ENCODE results near the gene RAP1GAP. TPM values are rescaled to one million over a fixed set of nuclear protein-coding genes. Genes with fewer than 3 reads are reported as not detected.

RAP1GAP gene
- total and polyA plus RNA-seq, 4 donors: 5.6 to 64.7 (median 28.0) TPM

DNA sequence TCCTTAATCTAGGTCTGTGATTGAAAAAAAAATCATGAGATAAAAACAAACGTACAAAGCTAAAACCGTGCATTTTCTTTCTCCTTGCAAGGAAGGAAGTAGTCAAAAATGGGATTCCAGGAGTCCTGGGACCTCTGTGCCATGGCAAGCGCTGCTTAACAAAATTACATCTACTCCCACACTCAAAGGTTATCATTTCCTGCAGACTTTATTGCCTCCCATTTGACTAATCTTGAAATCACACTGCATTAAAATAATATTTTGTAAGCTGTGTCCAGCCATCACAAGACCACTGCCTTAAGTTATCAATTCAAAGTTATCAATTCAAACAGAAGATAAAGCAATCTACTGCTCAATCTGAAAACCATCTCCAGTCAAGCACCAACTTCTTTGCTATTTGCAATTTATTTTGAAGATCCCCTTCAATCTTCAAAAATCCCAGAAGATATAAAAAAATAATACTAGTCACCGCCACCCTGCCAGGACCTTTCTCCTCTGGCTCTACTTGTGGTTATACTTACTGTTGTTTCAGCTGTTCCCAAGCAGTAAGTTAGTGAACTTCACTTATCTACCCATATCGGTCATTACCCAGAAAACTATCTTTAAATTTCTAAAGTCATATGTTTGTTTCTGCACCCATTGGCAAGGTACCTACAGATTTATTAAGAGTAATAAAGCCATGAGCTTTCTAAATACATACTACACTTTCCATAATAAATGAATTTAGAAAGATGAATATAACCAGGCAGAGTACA lies 38.1 kb upstream of the RAP1GAP start:
- DNase-seq (no peak), ATAC-seq (ENCODE audit: insufficient read depth, low FRiP score) (no peak)
- H3K4me1 ChIP-seq (ENCODE audit: control insufficient read depth in 5 of 5, insufficient read depth in 5 of 5, low read length in 5 of 5): peaks cover 0 to 3% (median 0%) of the 10 kb centered on the region in 5 donors
- H3K27me3 ChIP-seq (ENCODE audit: control insufficient read depth in 3 of 3, insufficient read depth in 3 of 3, low read length in 2 of 3): no peaks in the 10 kb centered on the region
- H3K4me3 ChIP-seq: no peak overlapping the region
- WGBS, 2 donors: 71 to 75% methylated on average over 5 of the region's 5 CpGs
- H3K36me3 ChIP-seq (ENCODE audit: control insufficient read depth in 4 of 4, insufficient read depth in 4 of 4, low read length in 4 of 4): peaks cover 15 to 44% (median 32%) of the 10 kb centered on the region in 4 donors
- no peak overlapping the region for H3K27ac ChIP-seq (ENCODE audit: low read depth in 1 of 2, low read length in 1 of 2)
- H3K9me3 ChIP-seq (ENCODE audit: control insufficient read depth in 4 of 4, insufficient read depth in 3 of 4, low read length in 3 of 4): no peaks in the 10 kb centered on the region
- H3K9ac ChIP-seq (ENCODE audit: insufficient read depth in 1 of 2, low read length in 2 of 2): no peak overlapping the region
- TF ChIP-seq, protein P1, sequence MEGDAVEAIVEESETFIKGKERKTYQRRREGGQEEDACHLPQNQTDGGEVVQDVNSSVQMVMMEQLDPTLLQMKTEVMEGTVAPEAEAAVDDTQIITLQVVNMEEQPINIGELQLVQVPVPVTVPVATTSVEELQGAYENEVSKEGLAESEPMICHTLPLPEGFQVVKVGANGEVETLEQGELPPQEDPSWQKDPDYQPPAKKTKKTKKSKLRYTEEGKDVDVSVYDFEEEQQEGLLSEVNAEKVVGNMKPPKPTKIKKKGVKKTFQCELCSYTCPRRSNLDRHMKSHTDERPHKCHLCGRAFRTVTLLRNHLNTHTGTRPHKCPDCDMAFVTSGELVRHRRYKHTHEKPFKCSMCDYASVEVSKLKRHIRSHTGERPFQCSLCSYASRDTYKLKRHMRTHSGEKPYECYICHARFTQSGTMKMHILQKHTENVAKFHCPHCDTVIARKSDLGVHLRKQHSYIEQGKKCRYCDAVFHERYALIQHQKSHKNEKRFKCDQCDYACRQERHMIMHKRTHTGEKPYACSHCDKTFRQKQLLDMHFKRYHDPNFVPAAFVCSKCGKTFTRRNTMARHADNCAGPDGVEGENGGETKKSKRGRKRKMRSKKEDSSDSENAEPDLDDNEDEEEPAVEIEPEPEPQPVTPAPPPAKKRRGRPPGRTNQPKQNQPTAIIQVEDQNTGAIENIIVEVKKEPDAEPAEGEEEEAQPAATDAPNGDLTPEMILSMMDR (IDR thresholded peaks at IDR 0.05; ENCODE audit: control extremely low read depth, extremely low read depth): no peak

DNA sequence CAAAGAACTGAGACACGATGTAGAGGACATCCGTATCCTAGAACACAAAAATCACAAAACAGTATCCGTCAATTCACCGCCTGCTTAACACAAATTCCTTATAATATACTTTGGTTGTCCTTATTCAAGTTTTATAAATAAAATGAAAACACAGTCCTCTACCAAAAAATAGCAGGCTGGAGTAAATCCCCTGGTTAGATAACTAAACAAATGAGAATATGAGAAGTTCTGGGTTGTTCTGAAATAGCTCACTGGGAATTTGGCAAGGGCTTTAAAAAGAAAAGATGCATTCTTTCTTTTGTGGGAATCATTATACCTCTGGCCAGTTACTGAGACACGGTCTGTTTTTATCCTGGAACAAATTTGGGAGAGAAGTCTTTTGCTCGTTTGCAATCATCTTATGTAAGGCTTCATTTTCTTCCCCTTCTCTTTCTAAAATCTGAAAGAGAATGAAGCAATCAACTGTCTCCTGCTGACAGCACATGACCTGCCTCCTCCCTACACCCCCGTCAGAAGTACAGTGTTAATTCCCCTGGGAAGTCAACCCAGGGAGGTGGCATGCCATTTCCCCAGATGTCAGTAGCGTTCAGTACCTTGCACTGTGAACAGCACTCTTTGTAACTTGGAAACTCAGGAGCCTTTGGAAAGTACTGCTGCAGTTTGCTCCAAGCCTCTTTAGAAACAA lies 37.1 kb upstream of the RAP1GAP start:
- Histone ChIP-seq H3K27me3 (ENCODE audit: control insufficient read depth in 3 of 3, insufficient read depth in 3 of 3, low read length in 2 of 3) (no peaks in the 10 kb centered on the region), H3K9me3 (ENCODE audit: control insufficient read depth in 4 of 4, insufficient read depth in 3 of 4, low read length in 3 of 4) (no peaks in the 10 kb centered on the region), H3K27ac (ENCODE audit: low read depth in 1 of 2, low read length in 1 of 2) (no peak overlapping the region), H3K4me3 (no peak overlapping the region), H3K4me1 (ENCODE audit: control insufficient read depth in 5 of 5, insufficient read depth in 5 of 5, low read length in 5 of 5) (peaks cover 0 to 3% (median 0%) of the 10 kb centered on the region in 5 donors), H3K9ac (ENCODE audit: insufficient read depth in 1 of 2, low read length in 2 of 2) (no peak overlapping the region), H3K36me3 (ENCODE audit: control insufficient read depth in 4 of 4, insufficient read depth in 4 of 4, low read length in 4 of 4) (peaks cover 14 to 48% (median 32%) of the 10 kb centered on the region in 4 donors)
- DNase-seq (no peak), ATAC-seq (ENCODE audit: insufficient read depth, low FRiP score) (no peak)
- WGBS, 2 donors: 64 to 74% methylated on average over 8 of the region's 8 CpGs
- TF ChIP-seq, protein P1 (IDR thresholded peaks at IDR 0.05; ENCODE audit: control extremely low read depth, extremely low read depth): no peak

DNA sequence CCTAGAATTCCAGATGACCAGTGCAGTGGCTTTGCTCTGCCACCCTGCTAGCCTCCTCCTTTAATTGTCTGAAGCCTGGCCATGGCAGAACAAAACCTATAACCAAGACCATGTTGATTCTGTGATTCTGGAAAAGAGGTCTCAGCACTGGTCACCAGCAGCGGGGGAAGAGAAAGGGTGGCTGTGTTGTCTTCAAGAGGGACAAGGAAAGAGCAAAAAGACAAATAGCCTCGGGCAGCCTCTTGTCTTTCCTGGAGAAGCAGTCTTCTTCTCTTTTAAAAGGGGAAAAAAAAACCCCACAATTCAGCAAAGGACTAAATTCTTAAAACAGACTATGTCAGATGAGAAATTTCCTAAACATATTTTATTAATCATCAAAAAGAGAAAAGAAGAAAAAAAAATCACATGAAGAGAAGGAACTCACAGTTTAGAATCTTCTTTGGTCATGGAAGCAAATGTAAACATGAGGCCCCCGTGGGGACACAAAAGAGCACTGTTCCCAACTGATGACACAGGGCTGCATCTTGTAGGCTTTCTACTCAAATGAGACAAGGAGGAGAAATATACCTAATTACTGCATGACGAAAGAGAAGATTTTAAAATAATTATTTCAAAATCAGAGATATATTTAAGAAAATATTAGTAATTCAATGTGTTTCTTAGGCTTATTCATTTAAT lies 36.3 kb upstream of the RAP1GAP start:
- Histone ChIP-seq H3K4me1 (ENCODE audit: control insufficient read depth in 5 of 5, insufficient read depth in 5 of 5, low read length in 5 of 5) (peaks cover 0 to 3% (median 0%) of the 10 kb centered on the region in 5 donors), H3K9me3 (ENCODE audit: control insufficient read depth in 4 of 4, insufficient read depth in 3 of 4, low read length in 3 of 4) (no peaks in the 10 kb centered on the region), H3K4me3 (no peak overlapping the region), H3K36me3 (ENCODE audit: control insufficient read depth in 4 of 4, insufficient read depth in 4 of 4, low read length in 4 of 4) (peaks cover 15 to 48% (median 31%) of the 10 kb centered on the region in 4 donors), H3K27ac (ENCODE audit: low read depth in 1 of 2, low read length in 1 of 2) (no peak overlapping the region), H3K27me3 (ENCODE audit: control insufficient read depth in 3 of 3, insufficient read depth in 3 of 3, low read length in 2 of 3) (no peaks in the 10 kb centered on the region), H3K9ac (ENCODE audit: insufficient read depth in 1 of 2, low read length in 2 of 2) (no peak overlapping the region)
- DNase-seq: peak in 2 of 3 donors; percentile 23 to 29
- TF ChIP-seq, protein P1 (IDR thresholded peaks at IDR 0.05; ENCODE audit: control extremely low read depth, extremely low read depth): no peak
- 57 to 66% methylated on average over 4 of the region's 4 CpGs for WGBS, 2 donors
- ATAC-seq (ENCODE audit: insufficient read depth, low FRiP score): no peak
